Gastroesophageal sphincter (tissue), 4 donors: Measurements from ENCODE around the gene ULK4. TPM values are rescaled to one million over a fixed set of nuclear protein-coding genes. Genes with fewer than 3 reads are reported as not detected.
A peak's percentile ranks its signal among the peaks of the same experiment; 100 is the strongest.

Experiments used
- ATAC-seq: fragments of 150-250 bp; one replicate; pipeline ENCODE4 v1.9.1; 2016; ENCODE audit warnings: mild to moderate bottlenecking, moderate library complexity
- H3K27ac ChIP-seq, 4 donors: fragments of 200-600 bp; sonication (generic) in 3 of 4; 1 replicate in 3 of 4; 2 replicates in 1 of 4; pipeline ENCODE4 v1.5.1; 2016 to 2019
- H3K27me3 ChIP-seq: fragments of 200-600 bp; sonication (generic); one replicate; pipeline ENCODE4 v1.5.1; 2019
- H3K36me3 ChIP-seq, 2 donors: fragments of 200-600 bp; sonication (generic); one replicate each; pipeline ENCODE4 v1.5.1; 2019; ENCODE audit warnings: control low read depth in 1 of 2
- H3K4me1 ChIP-seq, 3 donors: fragments of 200-600 bp; sonication (generic); 1 replicate in 2 of 3; 2 replicates in 1 of 3; pipeline ENCODE4 v1.5.1; 2016 to 2019; ENCODE audit warnings: control low read depth in 2 of 3
- H3K4me3 ChIP-seq, 2 donors: fragments of 200-600 bp; sonication (generic); one replicate each; pipeline ENCODE4 v1.5.1; 2019; ENCODE audit warnings: mild to moderate bottlenecking in 1 of 2, moderate library complexity in 1 of 2
- H3K9me3 ChIP-seq, 3 donors: fragments of 200-600 bp; sonication (generic); one replicate each; pipeline ENCODE4 v1.5.1; 2017 to 2019; ENCODE audit warnings: control low read depth in 2 of 3
- EP300 ChIP-seq: sonication (generic); formaldehyde crosslinking; IDR thresholded peaks from one replicate; pipeline ENCODE4 v1.6.1; 2017; ENCODE audit warnings: antibody characterized with exemption, mild to moderate bottlenecking
- POLR2A ChIP-seq, 2 donors: fragments of 450-650 bp; IDR thresholded peaks; one replicate each; pipeline ENCODE4 v1.6.1; 2017; ENCODE audit warnings: antibody characterized with exemption in 2 of 2, mild to moderate bottlenecking in 2 of 2, moderate library complexity in 1 of 2
- POLR2AphosphoS5 ChIP-seq: sonication (generic); formaldehyde crosslinking; IDR thresholded peaks from one replicate; pipeline ENCODE4 v1.6.1; 2017; ENCODE audit warnings: antibody characterized with exemption
- WGBS, 2 donors: methylation state at CpG; one replicate each; pipeline ENCODE4 v1.1.5; 2018; ENCODE audit warnings: low coverage in 1 of 2; 5-methylcytosine and 5-hydroxymethylcytosine counted together
- total RNA-seq, 4 donors: library from RNA; depleted of rRNA; stranded (reverse); fragments of >200 nt; gene quantifications; one replicate each; pipeline ENCODE4 v1.1.0, GENCODE V29; 2016
- TF ChIP-seq, protein P1 (sequence below), 4 experiments: fragments of 200-600 bp in 2 of 4; fragments of 450-650 bp in 2 of 4; sonication (generic) in 1 of 4; IDR thresholded peaks; one replicate each; pipeline ENCODE4 v1.5.1; 2017 to 2019; ENCODE audit warnings: antibody characterized with exemption in 4 of 4, mild to moderate bottlenecking in 2 of 4, moderate library complexity in 2 of 4

Gene ULK4
- total RNA-seq, 4 donors from 2014 or later: 3.8 to 15.4 (median 8.8) TPM

DNA sequence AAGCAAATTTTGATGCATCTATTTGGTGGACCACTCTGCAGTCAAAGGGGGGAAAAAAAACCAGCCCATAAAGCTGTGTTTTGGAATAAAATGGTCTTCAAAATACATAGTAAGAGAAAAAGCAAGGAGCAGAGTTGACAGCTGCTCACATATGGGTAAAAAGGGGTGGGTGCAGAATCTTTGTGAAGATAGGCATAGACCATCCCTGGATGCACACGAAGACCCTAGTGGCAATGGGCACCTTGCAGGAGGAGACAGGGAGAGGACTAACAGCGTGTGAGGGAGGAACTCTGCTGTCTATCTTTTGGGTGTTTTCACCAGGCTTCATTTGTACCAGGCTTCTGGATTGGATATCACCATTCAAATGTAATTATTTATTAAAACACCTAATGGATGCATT lies 718.7 kb downstream of the ULK4 start:
- H3K27me3 ChIP-seq: no peaks in the 10 kb centered on the region
- H3K4me3 ChIP-seq: no peak overlapping the region
- H3K36me3 ChIP-seq: peaks cover 0 to 60% of the 10 kb centered on the region in 2 donors
- H3K4me1 ChIP-seq: peaks cover 0 to 30% (median 0%) of the 10 kb centered on the region in 3 donors
- H3K27ac ChIP-seq: no peak overlapping the region
- WGBS, 2 donors: 93% methylated on average over 2 of the region's 2 CpGs; no CpG with 5 or more reads in 1 of the 2 donors
- TF ChIP-seq, protein P1, sequence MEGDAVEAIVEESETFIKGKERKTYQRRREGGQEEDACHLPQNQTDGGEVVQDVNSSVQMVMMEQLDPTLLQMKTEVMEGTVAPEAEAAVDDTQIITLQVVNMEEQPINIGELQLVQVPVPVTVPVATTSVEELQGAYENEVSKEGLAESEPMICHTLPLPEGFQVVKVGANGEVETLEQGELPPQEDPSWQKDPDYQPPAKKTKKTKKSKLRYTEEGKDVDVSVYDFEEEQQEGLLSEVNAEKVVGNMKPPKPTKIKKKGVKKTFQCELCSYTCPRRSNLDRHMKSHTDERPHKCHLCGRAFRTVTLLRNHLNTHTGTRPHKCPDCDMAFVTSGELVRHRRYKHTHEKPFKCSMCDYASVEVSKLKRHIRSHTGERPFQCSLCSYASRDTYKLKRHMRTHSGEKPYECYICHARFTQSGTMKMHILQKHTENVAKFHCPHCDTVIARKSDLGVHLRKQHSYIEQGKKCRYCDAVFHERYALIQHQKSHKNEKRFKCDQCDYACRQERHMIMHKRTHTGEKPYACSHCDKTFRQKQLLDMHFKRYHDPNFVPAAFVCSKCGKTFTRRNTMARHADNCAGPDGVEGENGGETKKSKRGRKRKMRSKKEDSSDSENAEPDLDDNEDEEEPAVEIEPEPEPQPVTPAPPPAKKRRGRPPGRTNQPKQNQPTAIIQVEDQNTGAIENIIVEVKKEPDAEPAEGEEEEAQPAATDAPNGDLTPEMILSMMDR (IDR thresholded peaks at IDR 0.05): no peak
- TF ChIP-seq POLR2A (IDR thresholded peaks at IDR 0.05): no peak
- no peak for TF ChIP-seq EP300
- TF ChIP-seq POLR2AphosphoS5: no peak
- ATAC-seq: no peak
- H3K9me3 ChIP-seq: no peaks in the 10 kb centered on the region

DNA sequence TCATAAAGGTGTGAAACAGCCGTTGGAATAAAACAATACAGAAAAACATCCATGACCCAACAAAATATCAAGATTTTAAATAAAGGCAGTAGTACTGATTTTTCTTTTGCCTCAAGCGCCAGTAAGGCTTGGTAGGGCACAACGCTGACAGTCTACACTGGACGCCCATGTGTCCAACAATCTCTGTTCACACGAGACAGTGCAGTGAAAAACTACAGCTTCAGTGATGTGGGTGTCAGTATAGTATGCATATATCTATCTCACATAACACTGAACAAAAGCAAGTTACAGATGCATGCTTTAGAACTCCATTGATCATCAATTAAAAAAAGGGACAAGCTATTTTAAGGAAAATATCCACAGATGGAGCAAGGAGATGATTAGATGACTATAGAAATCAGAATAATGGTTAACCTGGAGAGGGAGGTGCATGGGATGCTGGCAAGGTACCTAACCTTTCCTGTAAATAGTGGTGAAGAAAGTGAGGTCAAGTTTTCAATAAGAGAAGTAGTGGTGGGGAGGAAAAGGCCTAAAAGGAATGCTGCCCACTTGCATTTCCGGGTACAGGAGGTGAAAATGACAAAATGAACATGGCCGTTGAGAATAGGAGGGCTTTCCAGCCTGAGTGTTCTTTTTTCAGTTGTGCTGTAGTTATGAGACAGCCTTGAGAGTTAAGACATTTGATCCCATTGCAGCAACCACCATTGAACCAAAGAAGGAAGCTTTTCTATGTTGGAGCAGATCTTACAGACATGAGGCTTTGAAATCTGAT lies 719.9 kb downstream of the ULK4 start:
- TF ChIP-seq POLR2AphosphoS5 (no peak), POLR2A (IDR thresholded peaks at IDR 0.05) (no peak), EP300 (no peak)
- TF ChIP-seq, protein P1 (IDR thresholded peaks at IDR 0.05): no peak
- no peak overlapping the region for H3K4me3 ChIP-seq
- peaks cover 0 to 72% of the 10 kb centered on the region in 2 donors for H3K36me3 ChIP-seq
- 76 to 79% methylated on average over 3 to 7 of the region's 7 CpGs for WGBS, 2 donors
- no peak overlapping the region for H3K27ac ChIP-seq
- no peak for ATAC-seq
- no peaks in the 10 kb centered on the region for H3K27me3 ChIP-seq
- H3K4me1 ChIP-seq: peaks cover 0 to 21% (median 0%) of the 10 kb centered on the region in 3 donors
- H3K9me3 ChIP-seq: no peaks in the 10 kb centered on the region

DNA sequence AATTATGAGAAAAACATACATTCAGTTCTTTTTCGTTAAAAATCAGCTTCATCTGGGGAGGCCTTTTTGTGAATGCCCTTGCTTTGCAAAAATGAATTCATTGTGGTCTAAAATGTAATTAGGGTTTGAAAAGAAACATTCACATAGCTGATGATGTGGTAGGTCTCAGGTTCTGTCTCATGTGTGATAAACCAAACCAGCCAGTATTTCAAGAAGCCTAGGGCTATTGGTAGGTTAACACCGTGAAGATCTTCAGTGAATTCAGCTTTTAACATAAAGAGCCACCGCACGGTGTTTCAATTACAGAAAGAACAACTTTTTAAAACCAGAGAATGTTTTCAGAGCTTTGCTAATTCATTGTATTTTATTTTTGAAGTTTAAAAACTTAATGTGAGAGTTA lies 720.7 kb downstream of the ULK4 start:
- no peaks in the 10 kb centered on the region for H3K9me3 ChIP-seq
- WGBS, 2 donors: 85 to 90% methylated on average over 4 of the region's 4 CpGs
- peaks cover 4 to 80% of the 10 kb centered on the region in 2 donors for H3K36me3 ChIP-seq
- TF ChIP-seq, protein P1 (IDR thresholded peaks at IDR 0.05): no peak
- no peak for TF ChIP-seq EP300
- no peak for TF ChIP-seq POLR2A (IDR thresholded peaks at IDR 0.05)
- no peak for TF ChIP-seq POLR2AphosphoS5
- no peaks in the 10 kb centered on the region for H3K27me3 ChIP-seq
- peaks cover 0 to 17% (median 0%) of the 10 kb centered on the region in 3 donors for H3K4me1 ChIP-seq
- no peak overlapping the region for H3K27ac ChIP-seq
- H3K4me3 ChIP-seq: no peak overlapping the region
- ATAC-seq: no peak

DNA sequence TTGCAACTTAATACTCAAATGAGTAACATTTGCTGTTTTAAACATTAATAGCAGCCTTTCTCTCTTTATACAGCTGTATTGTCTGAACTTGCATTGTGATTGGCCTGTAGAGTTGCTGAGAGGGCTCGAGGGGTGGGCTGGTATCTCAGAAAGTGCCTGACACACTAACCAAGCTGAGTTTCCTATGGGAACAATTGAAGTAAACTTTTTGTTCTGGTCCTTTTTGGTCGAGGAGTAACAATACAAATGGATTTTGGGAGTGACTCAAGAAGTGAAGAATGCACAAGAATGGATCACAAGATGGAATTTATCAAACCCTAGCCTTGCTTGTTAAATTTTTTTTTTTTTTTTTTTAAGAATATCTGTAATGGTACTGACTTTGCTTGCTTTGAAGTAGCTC lies 722.3 kb downstream of the ULK4 start:
- Histone ChIP-seq H3K9me3 (no peaks in the 10 kb centered on the region), H3K27ac (peak overlapping the region in 2 of 4 donors; percentile 15 to 18), H3K4me1 (peaks cover 0 to 24% (median 0%) of the 10 kb centered on the region in 3 donors), H3K36me3 (peaks cover 9 to 83% of the 10 kb centered on the region in 2 donors), H3K4me3 (no peak overlapping the region), H3K27me3 (no peaks in the 10 kb centered on the region)
- WGBS, 2 donors: 23 to 30% methylated on average over 2 of the region's 2 CpGs
- no peak for ATAC-seq
- no peak for TF ChIP-seq POLR2AphosphoS5
- TF ChIP-seq, protein P1 (IDR thresholded peaks at IDR 0.05): no peak

DNA sequence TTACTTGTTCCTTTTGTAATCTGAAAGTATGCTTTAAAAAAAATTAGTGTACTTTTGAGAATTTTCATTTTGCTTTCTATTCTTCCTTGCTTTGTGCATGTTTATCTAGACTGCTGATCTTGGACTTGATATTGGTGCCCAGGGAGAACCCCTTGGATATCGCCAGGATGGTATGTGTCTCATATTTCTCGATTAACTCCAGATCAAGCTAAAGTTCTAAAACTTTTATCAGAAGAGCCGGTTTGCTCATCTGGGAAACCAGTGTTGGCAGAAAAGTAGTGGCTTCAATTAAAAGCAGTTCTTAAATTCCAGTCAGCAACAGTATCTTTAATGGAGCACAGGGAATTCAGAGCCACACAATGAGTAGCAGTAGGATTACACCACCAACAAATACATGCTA lies 724.0 kb downstream of the ULK4 start:
- TF ChIP-seq, protein P1 (IDR thresholded peaks at IDR 0.05): no peak
- no peak for TF ChIP-seq EP300
- TF ChIP-seq POLR2AphosphoS5: no peak
- no peak for TF ChIP-seq POLR2A (IDR thresholded peaks at IDR 0.05)
- Histone ChIP-seq H3K4me1 (peaks cover 0 to 29% (median 0%) of the 10 kb centered on the region in 3 donors), H3K4me3 (no peak overlapping the region), H3K36me3 (peaks cover 15 to 95% of the 10 kb centered on the region in 2 donors), H3K27me3 (no peaks in the 10 kb centered on the region), H3K27ac (no peak overlapping the region), H3K9me3 (no peaks in the 10 kb centered on the region)
- 58 to 81% methylated on average over 3 of the region's 3 CpGs for WGBS, 2 donors
- no peak for ATAC-seq
